Fibroblast of skin of right quadriceps (primary cell): ENCODE results near the gene PLPP7.
"Not testable (repeated sequence)": the region's sequence is repeated elsewhere in the genome, so short reads cannot be mapped to it uniquely, and the experiment has no call there.

Experiments
- DNase-seq: peaks from one replicate; pipeline ENCODE4 v3.0.0-alpha.2; 2013

PLPP7 gene

GRCh38 chr9:131289301-131290035 is at the start of gene PLPP7:
Gene PLPP7 (plus strand): TSS chr9:131289723. CDS start chr9:131289998, 275 bp downstream.
- peak; percentile 28 for DNase-seq

DNA sequence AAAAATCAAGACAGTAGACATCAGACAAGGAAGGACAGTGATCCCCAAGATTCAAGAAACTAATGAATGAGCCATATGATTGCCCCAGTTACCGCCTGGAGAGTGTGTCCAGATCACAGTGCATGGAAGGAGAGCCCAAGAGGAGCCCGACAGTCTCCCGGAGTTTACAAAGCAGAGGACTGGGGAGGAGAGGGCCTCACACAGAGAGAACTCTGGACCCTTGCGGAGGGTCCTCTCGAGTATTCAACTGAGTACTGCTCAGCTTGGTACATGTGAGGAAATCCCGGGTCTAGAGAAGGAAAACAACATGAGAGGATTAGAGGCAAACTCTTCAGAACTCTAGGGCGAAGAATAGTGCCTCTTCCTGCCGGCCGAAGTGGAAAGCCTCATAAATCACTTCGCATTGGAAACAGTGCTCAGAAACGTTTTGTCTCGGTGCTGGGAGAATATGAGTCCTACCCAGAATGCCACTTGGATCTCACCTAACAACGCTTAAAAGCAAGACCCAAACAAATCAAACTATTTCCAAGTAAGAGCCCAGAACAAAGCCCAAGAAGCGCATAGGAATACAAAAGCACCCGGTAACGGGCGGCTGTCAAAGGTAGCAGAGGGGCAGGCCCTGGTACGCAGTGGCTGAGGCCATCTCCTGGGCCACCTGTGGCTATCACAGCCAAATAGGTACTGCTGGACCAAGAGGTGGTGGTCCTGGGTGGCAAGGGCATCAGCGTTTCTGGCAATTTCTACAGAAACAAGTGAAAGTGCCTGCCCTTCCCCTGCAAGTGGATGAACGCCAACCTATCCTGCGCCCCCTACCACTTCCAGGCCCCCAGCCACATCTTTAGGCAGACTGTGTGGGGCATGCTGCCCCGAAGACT is 49.2 kb upstream of the PLPP7 start:
- DNase-seq, result no peak

GRCh38 chr9:131244331-131244730 is 45.2 kb upstream of the PLPP7 start:
- not testable (repeated sequence) for DNase-seq

DNA sequence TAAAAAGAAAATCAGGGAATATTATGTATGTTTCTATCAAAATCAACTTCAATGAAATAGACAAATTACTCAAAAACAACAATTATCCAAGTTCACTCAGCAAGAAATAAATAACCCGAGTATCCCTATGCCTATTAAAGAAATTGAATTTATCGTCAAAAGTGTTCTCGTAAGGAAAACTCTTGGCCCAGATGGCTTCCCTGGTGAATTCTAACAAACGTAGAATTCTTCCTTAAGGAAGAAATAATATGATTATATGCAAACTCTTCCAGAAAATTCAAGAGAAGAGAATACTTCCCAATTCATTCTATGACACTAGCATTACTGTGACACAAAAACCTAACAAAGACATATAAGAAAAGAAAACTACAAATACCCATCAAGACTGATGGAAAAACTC is 42.9 kb upstream of the PLPP7 start:
- DNase-seq, result no peak

- no peak for DNase-seq
Observed at GRCh38 chr9:131252120-131252519, 37.4 kb upstream of the PLPP7 start.

- DNase-seq, result peak; percentile 64
Observed at GRCh38 chr9:131253891-131254491, 35.5 kb upstream of the PLPP7 start.

DNA sequence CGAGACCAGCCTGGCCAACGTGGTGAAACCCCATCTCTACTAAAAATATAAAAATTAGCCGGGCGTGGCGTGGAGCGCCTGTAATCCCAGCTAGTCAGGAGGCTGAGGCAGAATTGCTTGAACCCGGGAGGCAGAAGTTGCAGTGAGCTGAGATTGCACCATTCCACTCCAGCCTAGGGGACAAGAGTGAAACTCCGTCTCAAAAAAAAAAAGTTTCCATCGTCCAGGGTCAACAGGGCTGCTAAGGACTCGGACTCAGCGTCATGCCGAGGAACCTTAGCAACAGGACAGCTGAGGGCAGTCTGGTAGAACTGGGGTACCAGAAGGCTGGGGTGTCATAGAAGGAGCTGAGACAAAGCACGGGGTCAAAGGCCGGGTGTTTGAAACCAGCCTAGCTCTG is 34.9 kb upstream of the PLPP7 start:
- no peak for DNase-seq

GRCh38 chr9:131255676-131256197 is 33.8 kb upstream of the PLPP7 start:
- no peak for DNase-seq

DNA sequence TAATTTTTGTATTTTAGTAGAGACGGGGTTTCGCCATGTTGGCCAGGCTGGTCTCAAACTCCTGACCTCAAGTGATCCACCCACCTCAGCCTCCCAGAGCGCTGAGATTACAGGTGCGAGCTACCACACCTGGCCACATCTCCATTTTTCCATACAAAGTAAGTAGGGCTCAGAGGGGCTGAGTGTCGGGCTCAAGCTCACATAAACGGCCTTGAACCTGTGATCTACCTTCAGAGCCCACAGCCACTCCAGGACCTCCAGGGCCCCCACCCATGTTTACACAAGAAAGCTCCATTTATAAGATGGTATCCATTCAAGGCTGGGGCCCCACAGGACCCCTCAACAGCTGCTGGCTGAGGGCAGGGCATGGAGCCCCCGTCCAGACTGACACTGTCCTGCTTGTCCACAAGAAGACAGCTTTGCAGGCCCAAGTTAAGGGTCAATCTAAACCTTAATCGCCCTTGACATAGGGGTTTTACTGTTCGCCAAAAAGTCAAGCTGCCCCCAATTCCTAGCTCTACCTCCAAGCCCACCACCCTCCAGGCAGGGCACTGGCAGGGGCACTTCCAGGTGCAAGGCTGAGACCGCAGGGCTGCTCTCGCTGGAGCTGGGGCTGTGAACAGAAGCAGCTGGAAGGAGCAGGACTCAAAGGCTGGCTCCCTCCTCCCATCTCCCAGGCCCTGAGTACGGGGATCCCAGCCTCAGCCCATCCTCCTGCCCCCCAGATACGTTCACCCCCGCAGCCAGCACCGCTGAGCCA is 32.1 kb upstream of the PLPP7 start:
- no peak for DNase-seq

- no peak for DNase-seq
Observed at GRCh38 chr9:131258186-131258585, 31.3 kb upstream of the PLPP7 start.

DNA sequence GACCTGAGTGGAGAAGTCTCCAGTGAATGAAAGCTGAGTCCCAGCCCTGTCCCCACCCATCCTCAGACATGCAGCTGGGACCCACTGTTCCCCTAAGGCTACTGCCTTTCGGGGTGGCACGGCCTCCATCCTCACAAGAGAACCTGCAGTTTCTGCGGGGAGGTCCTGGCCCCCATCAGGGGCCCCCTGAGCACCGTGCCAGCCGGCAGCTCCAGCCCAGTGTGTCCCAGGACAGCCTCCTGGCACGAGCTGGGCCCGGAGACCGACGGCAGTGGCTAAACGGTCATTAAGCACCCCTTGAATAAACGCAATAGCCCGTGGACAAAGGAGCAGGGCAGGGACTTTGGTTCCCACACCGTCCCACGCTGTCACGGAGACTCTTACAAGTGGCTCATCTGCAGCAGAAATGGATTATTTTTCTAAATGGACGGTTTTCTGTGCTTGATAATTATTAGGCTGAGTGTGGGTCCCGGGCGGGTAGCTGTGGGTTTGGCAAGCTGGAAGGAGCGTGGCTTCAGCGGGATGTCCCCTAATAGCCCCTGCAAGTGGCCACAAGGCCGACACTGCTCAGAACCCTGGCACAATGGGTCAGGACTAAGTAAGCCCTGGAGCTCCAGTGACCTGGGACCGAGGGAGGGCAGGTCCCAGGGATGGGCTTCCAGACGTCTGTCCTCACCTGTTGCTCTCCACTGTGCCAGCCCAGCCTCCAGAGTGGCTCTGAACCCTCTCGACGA is 30.7 kb upstream of the PLPP7 start:
- DNase-seq, result no peak

GRCh38 chr9:131259432-131259898 is 30.1 kb upstream of the PLPP7 start:
- DNase-seq, result no peak

GRCh38 chr9:131259916-131260597 is 29.5 kb upstream of the PLPP7 start:
- DNase-seq, result no peak

DNA sequence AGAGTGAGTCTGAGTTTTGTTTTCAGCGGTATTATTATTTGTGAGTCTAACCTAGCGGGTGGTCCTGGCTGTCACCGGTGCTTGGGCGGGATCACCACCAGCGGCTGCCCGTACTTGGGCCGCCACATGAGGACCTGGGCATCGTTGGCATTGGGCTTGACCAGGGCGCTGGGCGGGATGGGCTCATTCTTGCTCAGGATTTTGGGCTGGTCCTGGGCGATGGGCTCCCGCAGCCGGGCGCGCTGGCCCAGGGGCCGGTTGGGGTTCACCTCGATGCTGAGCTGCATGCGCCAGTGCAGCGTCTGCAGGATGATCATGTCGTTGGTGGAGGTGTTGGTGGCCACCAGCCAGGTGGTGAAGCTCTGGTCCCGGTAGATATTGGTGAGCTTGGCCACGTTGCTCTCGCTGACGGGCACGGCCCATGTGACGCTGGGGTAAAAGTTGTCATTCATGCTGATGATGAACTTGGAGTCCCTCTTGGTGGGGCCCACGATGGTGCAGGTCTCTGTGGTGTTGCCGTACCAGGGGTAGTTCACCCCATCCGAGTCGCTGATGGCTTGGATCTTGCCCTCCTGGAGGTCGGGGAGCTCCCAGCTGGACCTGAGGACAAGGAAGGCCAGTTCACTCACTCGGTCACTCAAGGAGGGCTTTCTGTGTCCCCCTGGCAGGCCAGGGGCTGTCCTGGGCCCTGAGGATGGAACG is 28.6 kb upstream of the PLPP7 start:
- no peak for DNase-seq

GRCh38 chr9:131262327-131263032 is 27.0 kb upstream of the PLPP7 start:
- DNase-seq, result no peak

GRCh38 chr9:131263033-131263343 is 26.5 kb upstream of the PLPP7 start:
- not testable (repeated sequence) for DNase-seq

- no peak for DNase-seq
Observed at GRCh38 chr9:131263701-131264100, 25.8 kb upstream of the PLPP7 start.

GRCh38 chr9:131264231-131264630 is 25.3 kb upstream of the PLPP7 start:
- DNase-seq, result no peak

GRCh38 chr9:131266266-131267229 is 23.0 kb upstream of the PLPP7 start:
- no peak for DNase-seq
